Activated CD8-positive, alpha-beta memory T cell treated with anti-CD3 and anti-CD28 coated beads for 48 hours (primary cell): ENCODE data around the gene LANCL2.

Source experiments
- DNase-seq, 3 experiments: peaks; one replicate each; pipeline ENCODE4 v3.0.0-alpha.2; 2020; ENCODE audit warnings: low read depth in 2 of 3, low spot score in 2 of 3

Gene LANCL2

DNA sequence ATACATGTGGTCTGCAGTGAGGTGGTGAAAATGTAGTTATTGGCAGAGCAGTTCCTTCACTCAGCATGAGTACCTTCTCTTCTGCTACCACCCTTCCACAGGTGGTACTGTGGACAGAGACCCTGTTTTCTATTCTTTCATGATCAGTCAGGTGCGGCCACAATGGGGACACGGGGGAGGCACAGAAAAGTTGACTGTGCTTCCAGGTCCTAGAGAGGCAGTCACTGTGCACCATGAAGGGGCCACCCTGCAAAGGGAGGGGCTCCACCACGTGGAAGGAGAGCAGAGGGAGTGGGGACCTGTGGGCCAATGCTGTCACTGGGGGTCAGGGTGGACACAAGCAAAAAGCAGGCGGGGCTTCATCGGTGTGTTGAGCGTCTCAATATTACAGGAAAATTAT lies 3.6 kb upstream of the LANCL2 start:
- no peak for DNase-seq

DNA sequence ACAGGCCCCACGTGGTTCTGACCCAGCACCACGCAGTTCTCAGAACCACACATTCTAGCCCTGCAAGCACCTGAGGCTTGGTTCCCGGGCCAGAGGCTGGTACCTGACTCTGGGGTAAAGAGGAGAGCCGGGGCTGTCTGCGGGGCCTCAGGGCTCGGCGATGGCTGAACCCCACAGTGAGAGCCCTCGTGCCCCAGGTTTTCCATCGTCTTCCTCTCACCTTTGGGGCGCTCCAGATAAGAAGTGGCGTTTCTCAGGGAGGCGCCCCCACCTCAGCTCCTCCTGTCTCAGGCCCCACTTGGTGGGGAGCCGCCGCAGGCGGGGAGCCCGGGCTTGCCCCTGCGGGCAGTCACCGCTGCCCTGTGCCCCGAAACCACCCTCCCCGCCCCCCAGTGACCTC lies 2.2 kb upstream of the LANCL2 start:
- no peak for DNase-seq

DNA sequence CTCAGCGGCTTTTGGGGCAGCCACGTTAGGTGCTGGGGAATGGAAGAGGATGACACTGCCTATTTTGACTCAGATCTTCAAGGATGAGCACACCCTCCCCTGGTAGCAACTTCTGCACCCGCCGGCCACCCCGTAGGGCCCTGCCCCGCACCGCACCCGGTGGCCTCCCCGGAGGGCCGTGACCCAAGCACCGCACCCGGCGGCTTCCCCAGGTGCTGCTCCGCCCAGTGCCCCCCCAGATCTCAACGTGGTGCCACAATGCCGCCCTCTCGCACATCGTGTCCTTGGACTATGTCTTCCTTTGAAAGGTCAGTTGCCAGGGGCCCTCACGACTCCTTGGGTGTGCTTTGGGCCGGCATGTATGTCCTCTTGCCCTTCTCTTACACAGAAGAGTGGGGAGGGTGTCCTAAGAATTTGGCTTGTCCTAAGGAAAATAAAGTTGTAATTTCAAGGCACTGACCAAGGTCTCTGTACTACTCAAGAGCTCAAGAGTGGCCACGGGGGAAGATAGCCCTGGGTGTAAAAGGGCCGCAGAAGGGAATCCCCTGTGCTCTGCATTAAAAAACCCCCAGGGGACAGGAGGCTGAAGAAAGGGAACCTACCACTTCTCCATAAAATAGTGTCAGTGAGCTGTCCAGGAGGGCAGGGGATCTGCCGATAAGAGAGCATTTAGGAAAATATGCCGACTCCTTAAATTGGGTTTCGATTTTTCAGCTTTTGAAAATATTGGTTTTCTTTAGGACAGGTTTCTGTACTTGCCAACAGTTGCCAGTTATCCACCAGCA lies 1.6 kb upstream of the LANCL2 start:
- DNase-seq = no peak

- DNase-seq = peak; percentile 90 to 94 (median 90)
Observed at GRCh38 chr7:55365675-55366460, 731 bp downstream of the LANCL2 start.

GRCh38 chr7:55366461-55367070 lies 1.4 kb downstream of the LANCL2 start:
- DNase-seq = no peak

DNA sequence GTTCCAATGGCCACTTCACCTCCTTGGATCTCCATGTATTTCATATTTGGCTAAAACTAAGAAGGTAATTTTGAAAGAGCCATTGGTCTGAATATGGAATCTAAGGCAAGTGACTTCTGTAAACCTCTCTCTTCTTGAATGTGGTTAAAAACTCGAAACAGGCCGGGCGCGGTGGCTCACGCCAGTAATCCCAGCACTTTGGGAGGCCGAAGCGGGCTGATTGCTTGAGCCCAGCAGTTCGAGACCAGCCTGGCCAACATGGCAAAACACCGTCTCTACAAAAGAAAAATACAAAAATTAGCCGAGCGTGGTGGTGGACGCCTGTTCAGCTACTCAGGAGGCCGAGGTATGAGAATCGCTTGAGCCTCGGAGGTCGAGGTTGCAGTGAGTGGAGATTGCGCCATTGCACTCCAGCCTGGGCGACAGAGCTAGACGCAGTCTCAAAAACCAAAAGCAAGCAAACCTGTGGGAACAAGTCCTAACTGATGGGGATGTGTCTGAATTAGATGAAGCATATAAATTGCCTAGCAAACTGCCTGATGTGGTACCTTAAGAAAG lies 2.2 kb downstream of the LANCL2 start:
- DNase-seq = no peak

- DNase-seq = no peak
Observed at GRCh38 chr7:55369427-55370400, 4.6 kb downstream of the LANCL2 start.

- no peak for DNase-seq
Observed at GRCh38 chr7:55374213-55374612, 9.1 kb downstream of the LANCL2 start.

DNA sequence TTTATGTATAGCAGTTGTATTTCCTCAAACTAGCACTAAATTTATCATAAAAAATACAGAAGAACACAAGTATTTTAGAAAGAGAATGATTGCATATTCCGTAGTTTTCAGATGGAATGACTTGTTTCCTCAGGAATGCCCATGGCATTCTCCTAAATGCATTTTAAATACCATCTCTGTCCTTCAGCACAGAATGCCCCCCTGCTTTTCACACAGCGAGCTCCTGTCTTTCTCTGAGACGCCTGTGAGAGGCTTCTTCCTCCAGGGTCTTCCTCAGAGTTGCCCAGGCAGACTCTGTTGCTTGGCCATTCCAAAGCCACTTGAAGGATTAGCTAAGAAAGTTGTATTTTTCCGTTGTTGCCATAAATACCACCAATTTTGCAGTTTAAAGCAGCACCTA lies 10.1 kb downstream of the LANCL2 start:
- DNase-seq = no peak

- no peak for DNase-seq
Observed at GRCh38 chr7:55377162-55377817, 12.2 kb downstream of the LANCL2 start.

GRCh38 chr7:55379285-55379684 lies 14.1 kb downstream of the LANCL2 start:
- no peak for DNase-seq

DNA sequence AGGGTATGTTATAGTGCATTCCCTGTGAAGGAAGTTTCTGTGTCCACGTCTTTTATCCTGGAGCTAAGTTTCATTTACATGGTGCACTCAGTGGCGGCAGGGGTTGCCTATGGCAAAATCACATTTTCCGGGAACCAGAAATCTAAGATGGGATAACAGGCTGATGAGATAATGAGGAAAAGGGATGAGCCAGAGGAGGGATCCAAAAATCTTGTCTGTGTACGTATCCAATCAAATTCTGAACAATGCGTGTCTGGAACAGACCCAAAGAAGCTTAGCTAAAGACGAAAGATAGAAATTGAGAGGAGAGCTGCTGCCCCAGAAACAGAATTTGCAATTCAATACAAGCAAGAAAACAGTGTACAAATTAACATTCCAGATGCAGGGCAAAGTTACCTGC lies 16.1 kb downstream of the LANCL2 start:
- DNase-seq = no peak

GRCh38 chr7:55381696-55382095 lies 16.6 kb downstream of the LANCL2 start:
- DNase-seq = no peak

GRCh38 chr7:55382251-55382650 lies 17.1 kb downstream of the LANCL2 start:
- DNase-seq = no peak

DNA sequence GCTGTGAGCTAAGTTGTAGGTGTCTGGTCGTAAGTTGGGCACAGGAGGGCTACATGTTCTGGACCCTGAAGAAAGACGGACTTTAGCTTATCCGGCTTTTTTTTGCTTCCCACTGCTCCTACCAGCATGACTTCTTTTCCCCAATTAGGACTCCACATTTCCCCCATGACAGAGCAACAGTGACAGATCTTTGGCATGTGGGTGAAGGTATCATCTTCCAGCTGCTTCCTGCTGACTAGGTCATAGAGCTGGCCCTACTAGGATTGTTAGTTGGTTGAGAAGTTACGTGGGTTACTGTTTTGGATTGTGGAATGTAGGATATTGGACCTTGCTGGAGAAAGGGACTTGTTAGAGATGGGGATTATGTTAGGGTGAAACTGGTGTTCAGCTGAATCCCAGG lies 21.4 kb downstream of the LANCL2 start:
- DNase-seq = no peak

- DNase-seq = no peak
Observed at GRCh38 chr7:55387062-55387965, 22.2 kb downstream of the LANCL2 start.

- DNase-seq = no peak
Observed at GRCh38 chr7:55396233-55396785, 31.2 kb downstream of the LANCL2 start.

- no peak for DNase-seq
Observed at GRCh38 chr7:55397617-55398016, 32.5 kb downstream of the LANCL2 start.

DNA sequence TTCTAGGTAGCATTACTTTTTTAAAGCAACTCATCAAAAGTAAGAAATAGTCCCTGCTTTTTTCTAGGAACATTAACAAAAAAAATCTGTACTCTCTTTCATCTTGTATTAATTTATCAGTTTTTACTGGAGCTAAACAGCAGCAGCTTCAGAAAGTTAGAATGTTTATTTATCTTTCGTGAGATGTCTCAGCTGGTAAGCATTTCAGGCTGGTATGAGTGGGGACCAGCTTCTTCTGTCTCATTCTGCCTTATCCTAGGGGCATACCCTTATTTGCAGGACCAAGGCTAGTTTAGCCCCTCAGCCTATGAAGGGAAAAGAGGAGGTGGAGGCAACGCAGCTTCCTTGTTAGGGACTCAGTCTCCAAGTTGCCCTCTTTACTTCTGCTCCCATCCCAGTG lies 35.1 kb downstream of the LANCL2 start:
- no peak for DNase-seq
